A673 (cell line): Measurements from ENCODE around the gene WIPF3. TPM values are rescaled to one million over a fixed set of nuclear protein-coding genes. Genes with fewer than 3 reads are reported as not detected.

Experiments
- BruUV-seq: library from RNA; stranded (reverse); fragments of 400-500 nt; replicated peaks from 2 replicates; lab custom pipeline; 2021; lab: Mats Ljungman, UMichigan
- CTCF ChIA-PET: fragments of 300-600 bp; sonication (Branson Sonifier 250); formaldehyde crosslinking; loops from one replicate; lab custom pipeline; 2022; ENCODE audit warnings: antibody characterized with exemption; lab: Charles Lee
- POLR2A ChIA-PET: fragments of 300-600 bp; sonication (Branson Sonifier 250); formaldehyde crosslinking; loops from one replicate; lab custom pipeline; 2022; ENCODE audit warnings: antibody characterized with exemption; ENCODE audit not compliant: low non-redundant PET; lab: Charles Lee
- DNase-seq: peaks from one replicate; pipeline ENCODE4 v3.0.0-alpha.2; 2015; ENCODE audit warnings: low spot score
- H3K27ac ChIP-seq: fragments of 200-600 bp; sonication (generic); 2 replicates; pipeline ENCODE4 v1.5.1; 2016; ENCODE audit warnings: mixed run types, low read depth, mild to moderate bottlenecking, mixed read lengths, antibody characterized with exemption, low read length; ENCODE audit not compliant: poor library complexity, severe bottlenecking
- H3K27me3 ChIP-seq: fragments of 200-600 bp; sonication (generic); replicated peaks from 2 replicates; pipeline ENCODE4 v1.6.1; 2017; ENCODE audit warnings: mixed run types, low read depth, mild to moderate bottlenecking, mixed read lengths, antibody characterized with exemption, low read length; ENCODE audit not compliant: insufficient read depth, poor library complexity
- H3K36me3 ChIP-seq: fragments of 200-600 bp; sonication (generic); 2 replicates; pipeline ENCODE4 v1.6.1; 2016; ENCODE audit warnings: mixed run types, mild to moderate bottlenecking, mixed read lengths, antibody characterized with exemption, low read length; ENCODE audit not compliant: insufficient read depth, poor library complexity, severe bottlenecking
- H3K4me1 ChIP-seq: fragments of 200-600 bp; sonication (generic); 2 replicates; pipeline ENCODE4 v1.6.1; 2017; ENCODE audit warnings: mixed run types, mild to moderate bottlenecking, mixed read lengths, antibody characterized with exemption, low read length; ENCODE audit not compliant: insufficient read depth, poor library complexity, severe bottlenecking
- H3K4me3 ChIP-seq: fragments of 200-600 bp; sonication (generic); 2 replicates; pipeline ENCODE4 v1.5.1; 2016; ENCODE audit warnings: low read depth, mixed run types, mild to moderate bottlenecking, mixed read lengths, low read length; ENCODE audit not compliant: poor library complexity, severe bottlenecking
- H3K9me3 ChIP-seq: fragments of 200-600 bp; sonication (generic); 2 replicates; pipeline ENCODE4 v1.6.1; 2016; ENCODE audit warnings: mixed run types, low read depth, mild to moderate bottlenecking, mixed read lengths, antibody characterized with exemption, low read length; ENCODE audit not compliant: poor library complexity, severe bottlenecking
- CTCF ChIP-seq: fragments of 300-800, 200-600 bp; sonication (generic); conservative IDR thresholded peaks from 2 replicates; pipeline ENCODE4 v1.5.1; 2017; ENCODE audit warnings: low read depth, mild to moderate bottlenecking, antibody characterized with exemption, low read length, moderate library complexity, mixed read lengths
- EZH2 ChIP-seq: fragments of 200-600 bp; sonication (generic); IDR thresholded peaks from 2 replicates; pipeline ENCODE4 v1.6.1; 2017; ENCODE audit warnings: borderline replicate concordance, low read depth, mild to moderate bottlenecking, mixed read lengths, antibody characterized with exemption, low read length; ENCODE audit not compliant: poor library complexity, severe bottlenecking
- intact Hi-C: fragments of 100-400 bp; cut with micrococcal nuclease; formaldehyde crosslinking; loops from one replicate; pipeline ENCODE4 v1.10.0; 2022; ENCODE audit not compliant: unreplicated experiment
- total RNA-seq: library from RNA; stranded (reverse); gene quantifications from 2 replicates; pipeline ENCODE4 v1.2.3, GENCODE V29; 2021

Gene WIPF3
- total RNA-seq, 1 experiment from 2014 or later = 0.21 TPM

- no peak for DNase-seq
- POLR2A ChIA-PET = no interaction called here
- intact Hi-C loops = no loop called here
- Histone ChIP-seq H3K27me3 (no peaks in the 10 kb centered on the region), H3K4me3 (no peak overlapping the region), H3K9me3 (no peaks in the 10 kb centered on the region), H3K36me3 (no peaks in the 10 kb centered on the region), H3K27ac (no peak overlapping the region), H3K4me1 (no peaks in the 10 kb centered on the region)
- no TSS peak for BruUV-seq
- CTCF ChIA-PET = no interaction called here
- TF ChIP-seq CTCF = no peak
- no peak for TF ChIP-seq EZH2
These were observed 92.0 kb downstream of the WIPF3 start for GRCh38 chr7:29898301-29898700.

- H3K4me1 ChIP-seq = no peaks in the 10 kb centered on the region
- H3K36me3 ChIP-seq = no peaks in the 10 kb centered on the region
- TF ChIP-seq EZH2 (no peak), CTCF (no peak)
- intact Hi-C loops = no loop called here
- no peaks in the 10 kb centered on the region for H3K27me3 ChIP-seq
- H3K27ac ChIP-seq = no peak overlapping the region
- no TSS peak for BruUV-seq
- ChIA-PET CTCF (no interaction called here), POLR2A (interaction anchor here (0.6 kb wide), 1 partner anchor 86 kb away, joined by 3 read pairs; no protein-coding TSS in a partner anchor)
- H3K9me3 ChIP-seq = no peaks in the 10 kb centered on the region
- no peak overlapping the region for H3K4me3 ChIP-seq
- DNase-seq = no peak
These were observed 94.4 kb downstream of the WIPF3 start for GRCh38 chr7:29900745-29901144.

- DNase-seq = no peak
- BruUV-seq = no TSS peak
- intact Hi-C loops = no loop called here
- H3K36me3 ChIP-seq = no peaks in the 10 kb centered on the region
- no peak overlapping the region for H3K27ac ChIP-seq
- H3K4me1 ChIP-seq = no peaks in the 10 kb centered on the region
- POLR2A ChIA-PET = no interaction called here
- no peak for TF ChIP-seq CTCF
- no peak for TF ChIP-seq EZH2
- no peaks in the 10 kb centered on the region for H3K27me3 ChIP-seq
- CTCF ChIA-PET = no interaction called here
- no peak overlapping the region for H3K4me3 ChIP-seq
- peaks cover 22% of the 10 kb centered on the region for H3K9me3 ChIP-seq
These were observed 100.1 kb downstream of the WIPF3 start for GRCh38 chr7:29906200-29907022.
